ENCODE measurements around the gene PRF1.
"Not testable (repeated sequence)": the region's sequence is repeated elsewhere in the genome, so short reads cannot be mapped to it uniquely, and the experiment has no call there.

Gene PRF1

DNA sequence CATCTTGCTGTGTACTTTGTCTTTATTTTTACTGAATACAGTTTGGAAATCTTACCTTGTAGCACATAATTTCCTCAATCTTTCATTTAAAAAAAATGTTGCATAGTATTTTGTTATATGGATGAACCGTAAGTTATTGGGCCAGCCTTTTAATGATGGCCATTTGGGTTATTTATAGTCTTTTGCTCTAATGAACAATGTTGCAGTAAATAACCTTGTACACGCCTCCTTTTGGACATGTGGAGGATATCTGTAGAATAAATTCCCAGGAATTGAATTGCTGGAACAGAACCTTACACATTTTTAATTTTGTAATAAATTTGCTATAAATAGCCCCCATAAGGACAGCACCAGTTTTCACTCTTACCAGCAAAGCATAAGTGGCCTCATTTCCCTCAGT is 12.7 kb upstream of the PRF1 start:
- no peak for DNase-seq
- Histone ChIP-seq H3K27ac (no peak overlapping the region), H3K4me3 (ENCODE audit: low read depth, low read length) (no peak overlapping the region), H3K27me3 (replicated peaks) (no peaks in the 10 kb centered on the region), H3K36me3 (replicated peaks) (no peaks in the 10 kb centered on the region)
- no peak for TF ChIP-seq CTCF (IDR thresholded peaks at IDR 0.05; ENCODE audit: low read depth, low read length, missing control alignments)
- in situ Hi-C loops (cut with HindIII; ENCODE audit: low pct_ligation_motif_present, low sequenced_read_pairs) = no loop called here

GRCh38 chr10:70614364-70614763 is 11.8 kb upstream of the PRF1 start:
- H3K36me3 ChIP-seq (replicated peaks); H3K27me3 ChIP-seq (replicated peaks); H3K4me3 ChIP-seq (ENCODE audit: low read depth, low read length); in situ Hi-C loops (cut with HindIII; ENCODE audit: low pct_ligation_motif_present, low sequenced_read_pairs); DNase-seq; H3K27ac ChIP-seq: not testable (repeated sequence)

GRCh38 chr10:70613941-70614340 is 11.4 kb upstream of the PRF1 start:
- Histone ChIP-seq H3K36me3 (replicated peaks) (no peaks in the 10 kb centered on the region), H3K27me3 (replicated peaks) (no peaks in the 10 kb centered on the region), H3K27ac (no peak overlapping the region), H3K4me3 (ENCODE audit: low read depth, low read length) (no peak overlapping the region)
- no peak for TF ChIP-seq CTCF (IDR thresholded peaks at IDR 0.05; ENCODE audit: low read depth, low read length, missing control alignments)
- in situ Hi-C loops (cut with HindIII; ENCODE audit: low pct_ligation_motif_present, low sequenced_read_pairs) = no loop called here
- DNase-seq = no peak

DNA sequence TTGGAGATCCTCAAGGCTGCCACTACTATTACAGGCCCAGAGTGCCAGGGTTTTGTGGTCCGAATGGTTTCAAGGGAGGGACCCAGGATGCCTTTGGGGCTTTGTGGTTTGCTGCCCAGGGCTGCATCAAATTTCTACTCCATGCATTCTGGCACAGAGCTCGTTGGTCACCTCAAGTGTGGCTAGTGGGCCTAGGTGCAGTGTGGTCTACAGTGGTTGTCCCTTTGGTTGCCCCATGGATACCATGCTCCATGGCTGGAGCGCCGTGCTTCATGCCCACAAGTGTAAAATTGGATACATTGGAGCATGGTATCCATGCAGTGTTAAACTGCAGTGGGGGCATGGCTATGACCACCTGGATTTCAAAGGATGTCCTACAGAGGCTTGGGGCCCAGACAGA is 5.4 kb upstream of the PRF1 start:
- TF ChIP-seq CTCF (IDR thresholded peaks at IDR 0.05; ENCODE audit: low read depth, low read length, missing control alignments) = no peak
- no peak overlapping the region for H3K4me3 ChIP-seq (ENCODE audit: low read depth, low read length)
- no peak overlapping the region for H3K27ac ChIP-seq
- in situ Hi-C loops (cut with HindIII; ENCODE audit: low pct_ligation_motif_present, low sequenced_read_pairs) = no loop called here
- DNase-seq = no peak
- no peaks in the 10 kb centered on the region for H3K27me3 ChIP-seq (replicated peaks)
- H3K36me3 ChIP-seq (replicated peaks) = no peaks in the 10 kb centered on the region

GRCh38 chr10:70605161-70605560 is 2.6 kb upstream of the PRF1 start:
- H3K4me3 ChIP-seq (ENCODE audit: low read depth, low read length) = no peak overlapping the region
- H3K36me3 ChIP-seq (replicated peaks) = no peaks in the 10 kb centered on the region
- no peaks in the 10 kb centered on the region for H3K27me3 ChIP-seq (replicated peaks)
- DNase-seq = no peak
- H3K27ac ChIP-seq = no peak overlapping the region
- in situ Hi-C loops (cut with HindIII; ENCODE audit: low pct_ligation_motif_present, low sequenced_read_pairs) = no loop called here
- TF ChIP-seq CTCF (IDR thresholded peaks at IDR 0.05; ENCODE audit: low read depth, low read length, missing control alignments) = no peak

DNA sequence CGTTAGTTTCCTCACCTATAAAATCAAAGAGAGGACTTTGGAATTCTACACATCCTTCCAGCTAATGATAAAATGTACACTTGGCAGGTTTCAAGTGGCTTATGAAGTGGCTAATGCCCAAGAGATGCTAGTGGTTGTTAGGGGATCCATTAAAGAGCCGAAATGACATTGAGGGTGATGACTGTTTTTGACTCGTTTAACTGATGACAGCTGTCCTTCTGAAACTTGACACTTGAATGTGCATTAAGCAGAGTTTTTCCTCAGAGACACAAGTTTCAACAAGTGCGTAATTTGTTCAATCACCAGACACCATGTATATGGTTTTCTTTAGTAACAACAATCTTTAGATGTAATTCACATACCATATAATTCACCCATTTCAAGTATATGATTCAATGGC is 1.6 kb upstream of the PRF1 start:
- Histone ChIP-seq H3K36me3 (replicated peaks) (no peaks in the 10 kb centered on the region), H3K27ac (no peak overlapping the region), H3K4me3 (ENCODE audit: low read depth, low read length) (no peak overlapping the region), H3K27me3 (replicated peaks) (no peaks in the 10 kb centered on the region)
- in situ Hi-C loops (cut with HindIII; ENCODE audit: low pct_ligation_motif_present, low sequenced_read_pairs) = no loop called here
- no peak for TF ChIP-seq CTCF (IDR thresholded peaks at IDR 0.05; ENCODE audit: low read depth, low read length, missing control alignments)
- DNase-seq = no peak

Data from brain microvascular endothelial cell (primary cell).